Measurements from ENCODE around the gene ATAT1.

DNA sequence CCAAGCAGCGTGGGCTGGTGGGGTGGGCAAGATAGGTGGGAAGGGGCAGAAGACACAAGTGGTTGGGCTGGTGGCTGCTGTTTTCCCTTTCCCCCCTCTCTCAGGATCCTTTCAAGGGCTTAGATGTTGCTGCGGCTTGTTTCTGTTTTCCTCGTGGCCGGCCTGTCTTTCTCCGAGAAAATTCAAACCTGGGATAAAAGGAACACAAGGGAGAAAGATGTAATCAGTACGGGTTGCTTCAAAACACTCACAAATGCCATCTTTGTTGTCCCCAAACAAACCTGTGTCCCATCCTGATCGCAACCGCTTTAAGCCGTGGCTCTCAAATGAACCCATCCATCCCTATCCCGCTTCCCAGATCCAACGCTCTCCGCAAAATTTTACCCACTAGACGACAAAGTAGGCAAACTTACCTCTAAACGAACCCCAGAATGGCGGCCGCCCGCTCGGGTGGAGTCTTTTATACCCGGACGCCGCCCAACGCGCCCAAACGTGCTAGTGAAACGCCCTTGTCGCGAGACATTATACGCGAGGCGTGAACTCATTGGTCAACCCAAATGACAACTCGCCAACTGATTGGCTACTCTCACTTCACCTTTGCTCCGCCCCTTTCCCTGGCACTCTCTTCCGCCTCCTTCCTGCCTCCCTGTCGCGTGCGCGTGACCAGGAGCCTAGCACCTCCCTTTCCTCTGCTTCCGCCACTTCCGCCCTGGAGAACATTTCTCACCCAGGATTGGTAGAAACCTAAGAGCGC, 9.7 kb upstream of the ATAT1 start, which contains the start of gene PPP1R10:
- peak; percentile 100 for TF ChIP-seq POLR2AphosphoS5 (IDR thresholded peaks at IDR 0.05; ENCODE audit: borderline replicate concordance, low read depth, low read length)
- TF ChIP-seq EZH2 (IDR thresholded peaks at IDR 0.05): no peak
- TF ChIP-seq FOXP2 (optimal IDR thresholded peaks at IDR 0.05; ENCODE audit: control extremely low read depth, extremely low read length, insufficient read depth): no peak
